PC-3 (cell line): ENCODE data around the gene ATF5. TPM values are rescaled to one million over a fixed set of nuclear protein-coding genes. Genes with fewer than 3 reads are reported as not detected.

Experiments used
- ATAC-seq: fragments of 200-7000 bp; cut with Tn5 transposase; 2 replicates; pipeline ENCODE4 v1.9.1; 2020; ENCODE audit warnings: mild to moderate bottlenecking, moderate library complexity
- BruUV-seq: library from RNA; stranded (reverse); fragments of 400-500 nt; replicated peaks from 2 replicates; lab custom pipeline; 2021; lab: Mats Ljungman, UMichigan
- CTCF ChIA-PET: fragments of 300-600 bp; sonication (Branson Sonifier 250); formaldehyde crosslinking; loops from one replicate; lab custom pipeline; 2022; ENCODE audit warnings: antibody characterized with exemption; lab: Charles Lee
- POLR2A ChIA-PET: fragments of 300-600 bp; sonication (Branson Sonifier 250); formaldehyde crosslinking; loops from one replicate; lab custom pipeline; 2022; ENCODE audit warnings: antibody characterized with exemption; ENCODE audit not compliant: unreplicated experiment; lab: Charles Lee
- DNase-seq: peaks from one replicate; pipeline ENCODE4 v3.0.0-alpha.2; 2015
- H2AFZ ChIP-seq: fragments of 300-600 bp; sonication (generic); 2 replicates; pipeline ENCODE4 v1.6.0; 2016; ENCODE audit warnings: antibody characterized with exemption, low read length
- H3F3A ChIP-seq: fragments of 300-600 bp; sonication (generic); one replicate; pipeline ENCODE4 v1.6.0; 2017; ENCODE audit warnings: antibody characterized with exemption, low read length, control low read depth, mild to moderate bottlenecking; ENCODE audit not compliant: unreplicated experiment
- H3K27ac ChIP-seq: fragments of 300-600 bp; sonication (generic); 2 replicates; pipeline ENCODE4 v1.5.1; 2016; ENCODE audit warnings: mild to moderate bottlenecking, low read length
- H3K27me3 ChIP-seq: fragments of 300-600 bp; sonication (generic); 2 replicates; pipeline ENCODE4 v1.6.1; 2016; ENCODE audit warnings: low read length, mixed read lengths
- H3K36me3 ChIP-seq: fragments of 300-600 bp; sonication (generic); 2 replicates; pipeline ENCODE4 v1.6.1; 2016; ENCODE audit warnings: low read depth, mixed run types, low read length, mixed read lengths
- H3K4me1 ChIP-seq: fragments of 300-600 bp; sonication (generic); 2 replicates; pipeline ENCODE4 v1.5.1; 2016; ENCODE audit warnings: low read length; ENCODE audit not compliant: insufficient read depth
- H3K4me2 ChIP-seq: fragments of 300-600 bp; sonication (generic); 2 replicates; pipeline ENCODE4 v1.6.0; 2016; ENCODE audit warnings: low read length
- H3K4me3 ChIP-seq: fragments of 300-600 bp; sonication (generic); 2 replicates; pipeline ENCODE4 v1.5.1; 2016; ENCODE audit warnings: mild to moderate bottlenecking, low read length, mixed read lengths
- H3K79me2 ChIP-seq: fragments of 300-600 bp; sonication (generic); 2 replicates; pipeline ENCODE4 v1.6.1; 2017; ENCODE audit warnings: low read length, mixed read lengths
- H3K9ac ChIP-seq: fragments of 300-600 bp; sonication (generic); 2 replicates; pipeline ENCODE4 v1.6.0; 2016; ENCODE audit warnings: mild to moderate bottlenecking, low read length
- H3K9me2 ChIP-seq: fragments of 300-600 bp; sonication (generic); replicated peaks from 2 replicates; pipeline ENCODE4 v1.6.1; 2016; ENCODE audit warnings: mixed run types, low read length, mixed read lengths
- H3K9me3 ChIP-seq: fragments of 300-600 bp; sonication (generic); 2 replicates; pipeline ENCODE4 v1.6.1; 2016; ENCODE audit warnings: low read length, mixed read lengths
- H4K20me1 ChIP-seq: fragments of 300-600 bp; sonication (generic); 2 replicates; pipeline ENCODE4 v1.6.1; 2016; ENCODE audit warnings: low read length, mixed read lengths
- CTCF ChIP-seq: fragments of 300-600 bp; sonication (generic); conservative IDR thresholded peaks from 2 replicates; pipeline ENCODE4 v1.5.1; 2017; ENCODE audit warnings: antibody characterized with exemption, low read depth, mild to moderate bottlenecking, low read length
- EZH2 ChIP-seq: fragments of 300-600 bp; sonication (generic); IDR thresholded peaks from one replicate; pipeline ENCODE4 v1.6.1; 2017; ENCODE audit warnings: antibody characterized with exemption, mild to moderate bottlenecking, low read length; ENCODE audit not compliant: unreplicated experiment
- EZH2phosphoT487 ChIP-seq: fragments of 300-600 bp; sonication (generic); IDR thresholded peaks from 2 replicates; pipeline ENCODE4 v1.6.1; 2018; ENCODE audit warnings: mild to moderate bottlenecking, antibody characterized with exemption, low read length, borderline replicate concordance
- intact Hi-C: fragments of 100-400 bp; cut with micrococcal nuclease; formaldehyde crosslinking; loops from 2 replicates; pipeline ENCODE4 v1.9.0; 2023
- total RNA-seq: library from RNA; depleted of rRNA; stranded (reverse); fragments of >200 nt; gene quantifications from 2 replicates; pipeline ENCODE4 v1.2.3, GENCODE V29; 2014

ATF5 gene
- total RNA-seq, 1 experiment from 2014 or later, result 50.7 TPM

DNA sequence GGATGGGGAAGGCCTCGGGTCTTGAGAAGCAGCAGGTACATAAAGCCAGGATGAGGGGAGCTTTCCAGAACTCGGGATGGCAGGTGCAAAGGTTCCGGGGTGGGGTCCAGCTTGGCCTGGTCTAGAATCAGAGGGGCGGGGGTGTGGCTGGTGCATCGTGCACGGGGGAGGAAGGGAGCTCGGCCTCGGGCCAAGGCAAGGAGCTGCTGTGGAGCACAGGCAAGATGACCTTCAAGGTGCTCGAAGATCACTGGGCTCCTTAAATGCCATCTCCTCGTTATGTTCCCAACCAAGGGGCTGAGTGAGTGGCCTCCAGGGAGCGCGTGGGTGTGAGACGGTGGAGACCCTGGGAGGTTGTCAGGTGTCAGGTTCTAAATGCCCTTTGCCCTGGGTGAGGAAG lies 48.1 kb downstream of the ATF5 start:
- no peaks in the 10 kb centered on the region for H3F3A ChIP-seq
- H2AFZ ChIP-seq, result no peak overlapping the region
- no peaks in the 10 kb centered on the region for H4K20me1 ChIP-seq
- ChIA-PET CTCF (no interaction called here), POLR2A (no interaction called here)
- no peaks in the 10 kb centered on the region for H3K36me3 ChIP-seq
- no peak overlapping the region for H3K9ac ChIP-seq
- H3K27me3 ChIP-seq, result no peaks in the 10 kb centered on the region
- no peaks in the 10 kb centered on the region for H3K9me2 ChIP-seq
- no peaks in the 10 kb centered on the region for H3K9me3 ChIP-seq
- no peaks in the 10 kb centered on the region for H3K79me2 ChIP-seq
- H3K4me2 ChIP-seq, result no peak overlapping the region
- no peak overlapping the region for H3K4me3 ChIP-seq
- H3K27ac ChIP-seq, result no peak overlapping the region
- DNase-seq (no peak), ATAC-seq (no peak)
- BruUV-seq, result no TSS peak
- H3K4me1 ChIP-seq, result no peaks in the 10 kb centered on the region
- TF ChIP-seq EZH2 (no peak), CTCF (no peak), EZH2phosphoT487 (no peak)
- intact Hi-C loops, result no loop called here

DNA sequence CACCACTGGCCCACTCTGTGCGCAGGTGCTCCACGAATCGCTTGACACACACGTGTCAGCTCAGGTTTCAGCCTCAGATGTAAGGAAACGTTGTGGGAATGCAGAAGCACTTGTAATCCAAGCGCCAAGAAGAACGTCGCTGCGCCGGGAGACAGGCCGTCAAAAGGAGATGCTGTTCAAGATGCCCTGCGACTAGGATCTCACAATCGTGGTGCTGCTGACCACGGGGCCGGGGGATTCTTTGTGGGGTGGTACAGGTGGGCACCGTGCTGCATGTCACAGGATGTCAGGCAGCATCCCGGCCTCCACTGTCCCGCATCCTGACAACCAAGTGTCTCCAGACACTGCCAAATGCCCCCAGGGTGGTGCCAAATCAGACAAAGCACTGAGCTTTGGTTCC lies 48.9 kb downstream of the ATF5 start:
- Histone ChIP-seq H3K9me2 (no peaks in the 10 kb centered on the region), H3K36me3 (no peaks in the 10 kb centered on the region), H3K9me3 (no peaks in the 10 kb centered on the region), H3K4me3 (no peak overlapping the region), H3F3A (no peaks in the 10 kb centered on the region), H4K20me1 (no peaks in the 10 kb centered on the region), H3K79me2 (no peaks in the 10 kb centered on the region), H3K27me3 (no peaks in the 10 kb centered on the region), H3K4me2 (no peak overlapping the region), H3K9ac (no peak overlapping the region), H3K4me1 (no peaks in the 10 kb centered on the region), H3K27ac (no peak overlapping the region), H2AFZ (no peak overlapping the region)
- CTCF ChIA-PET, result interaction anchor here (0.5 kb wide), 1 partner anchor 226 kb away, joined by 3 read pairs; the partner anchor contains the start of gene MYH14
- TF ChIP-seq CTCF, result no peak
- no peak for TF ChIP-seq EZH2
- TF ChIP-seq EZH2phosphoT487, result no peak
- POLR2A ChIA-PET, result no interaction called here
- BruUV-seq, result no TSS peak
- ATAC-seq, result no peak
- intact Hi-C loops, result no loop called here
- no peak for DNase-seq

DNA sequence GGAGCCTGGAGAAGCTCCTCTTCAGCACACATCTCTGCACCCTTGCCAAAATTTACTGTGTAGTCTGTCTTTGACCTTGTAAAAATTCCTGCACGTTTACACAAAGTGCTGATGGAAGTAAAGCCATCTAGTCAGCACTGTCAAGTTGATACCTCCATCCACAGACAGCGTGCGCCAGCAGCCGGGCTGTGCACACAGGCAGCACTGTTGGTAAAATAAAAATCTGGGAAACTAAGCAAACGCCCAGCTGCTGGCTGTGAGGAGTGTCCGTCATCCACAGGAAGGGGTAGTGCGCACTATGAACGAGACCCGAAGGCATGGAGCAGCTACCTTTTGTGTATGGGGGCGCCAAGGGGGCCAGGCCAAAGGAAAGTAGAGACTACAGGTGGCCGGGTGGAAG lies 49.3 kb downstream of the ATF5 start:
- intact Hi-C loops, result no loop called here
- POLR2A ChIA-PET, result no interaction called here
- Histone ChIP-seq H3K79me2 (no peaks in the 10 kb centered on the region), H3K27me3 (no peaks in the 10 kb centered on the region), H3K36me3 (no peaks in the 10 kb centered on the region), H3K4me3 (no peak overlapping the region), H3K9me3 (no peaks in the 10 kb centered on the region), H3K9me2 (no peaks in the 10 kb centered on the region), H3K4me2 (no peak overlapping the region), H2AFZ (no peak overlapping the region), H4K20me1 (no peaks in the 10 kb centered on the region), H3K4me1 (no peaks in the 10 kb centered on the region), H3F3A (no peaks in the 10 kb centered on the region), H3K27ac (no peak overlapping the region), H3K9ac (no peak overlapping the region)
- no peak for TF ChIP-seq EZH2phosphoT487
- TF ChIP-seq CTCF, result no peak
- no peak for TF ChIP-seq EZH2
- no peak for DNase-seq
- CTCF ChIA-PET, result interaction anchor here (0.5 kb wide), 1 partner anchor 225 kb away, joined by 3 read pairs; the partner anchor contains the start of gene MYH14
- no TSS peak for BruUV-seq
- no peak for ATAC-seq
